Fibroblast of skin of left quadriceps (primary cell): ENCODE data around the gene ERCC3.
"Not testable (repeated sequence)": the region's sequence is repeated elsewhere in the genome, so short reads cannot be mapped to it uniquely, and the experiment has no call there.

Experiments used
- DNase-seq, 2 experiments: peaks; one replicate each; pipeline ENCODE4 v3.0.0-alpha.2; 2013; ENCODE audit warnings: low read depth in 2 of 2

ERCC3 gene

GRCh38 chr2:127226520-127227263 lies 67.3 kb downstream of the ERCC3 start:
- peak; percentile 33 to 42 for DNase-seq

- DNase-seq, result no peak
These were observed 67.8 kb downstream of the ERCC3 start for GRCh38 chr2:127226132-127226519.

GRCh38 chr2:127225186-127225960 lies 68.6 kb downstream of the ERCC3 start:
- DNase-seq, result peak in 1 of 2 experiments; percentile 28

- not testable (repeated sequence) for DNase-seq
These were observed 69.8 kb downstream of the ERCC3 start for GRCh38 chr2:127224135-127224534.

- DNase-seq, result no peak
These were observed 73.0 kb downstream of the ERCC3 start for GRCh38 chr2:127220768-127221527.

- DNase-seq, result no peak
These were observed 73.7 kb downstream of the ERCC3 start, which contains the start of gene CYP27C1 for GRCh38 chr2:127220102-127220767. Gene CYP27C1, minus strand, starts transcription at chr2:127220299. Its CDS starts 29 bp downstream, at chr2:127220270.

GRCh38 chr2:127219171-127220070 lies 74.5 kb downstream of the ERCC3 start:
- DNase-seq, result no peak

GRCh38 chr2:127218812-127219170 lies 75.2 kb downstream of the ERCC3 start:
- no peak for DNase-seq

GRCh38 chr2:127217470-127218325 lies 76.2 kb downstream of the ERCC3 start:
- no peak for DNase-seq

- DNase-seq, result no peak
These were observed 77.4 kb downstream of the ERCC3 start for GRCh38 chr2:127216593-127216992.

- no peak for DNase-seq
These were observed 77.8 kb downstream of the ERCC3 start for GRCh38 chr2:127216095-127216494.

GRCh38 chr2:127214201-127214600 lies 79.7 kb downstream of the ERCC3 start:
- DNase-seq, result not testable (repeated sequence)

GRCh38 chr2:127208313-127208712 lies 85.6 kb downstream of the ERCC3 start:
- DNase-seq, result no peak
